ENCODE measurements around the gene CUZD1. TPM values are rescaled to one million over a fixed set of nuclear protein-coding genes. Genes with fewer than 3 reads are reported as not detected.

Gene CUZD1
- total RNA-seq, 1 donor from 2014 or later: 0.94 TPM

- DNase-seq (ENCODE audit: low spot score): no peak
These were observed 31.2 kb downstream of the CUZD1 start for GRCh38 chr10:122814493-122814892.

GRCh38 chr10:122812751-122813150, 32.9 kb downstream of the CUZD1 start:
- DNase-seq (ENCODE audit: low spot score): no peak

GRCh38 chr10:122802282-122802681, 43.4 kb downstream of the CUZD1 start:
- no peak for DNase-seq (ENCODE audit: low spot score)

GRCh38 chr10:122798704-122799231, 46.9 kb downstream of the CUZD1 start:
- DNase-seq (ENCODE audit: low spot score): no peak

GRCh38 chr10:122796796-122797195, 48.9 kb downstream of the CUZD1 start:
- no peak for DNase-seq (ENCODE audit: low spot score)

- DNase-seq (ENCODE audit: low spot score): no peak
These were observed 49.7 kb downstream of the CUZD1 start for GRCh38 chr10:122795924-122796323.

- no peak for DNase-seq (ENCODE audit: low spot score)
These were observed 59.4 kb downstream of the CUZD1 start for GRCh38 chr10:122786269-122786668.

GRCh38 chr10:122782911-122783310, 62.7 kb downstream of the CUZD1 start:
- no peak for DNase-seq (ENCODE audit: low spot score)

Other genes with a start within 250 kb of the CUZD1 start
- gene C10orf120, start 146.0 kb downstream of the CUZD1 start, total RNA-seq: not detected
- gene FAM24B, start 33.7 kb upstream of the CUZD1 start, total RNA-seq: 6.4 TPM
- gene FAM24A, start 64.8 kb upstream of the CUZD1 start, total RNA-seq: not detected
- gene C10orf88, start 108.4 kb upstream of the CUZD1 start, total RNA-seq: 10.7 TPM
- gene PSTK, start 134.5 kb upstream of the CUZD1 start, total RNA-seq: 5.1 TPM
- 18.5 TPM for gene IKZF5, start 162.9 kb upstream of the CUZD1 start, total RNA-seq
- 34.9 TPM for gene ACADSB, start 163.1 kb upstream of the CUZD1 start, total RNA-seq